Lung (tissue), 12 donors: ENCODE measurements around the gene CELA1. TPM values are rescaled to one million over a fixed set of nuclear protein-coding genes. Genes with fewer than 3 reads are reported as not detected.
A peak's percentile ranks its signal among the peaks of the same experiment; 100 is the strongest.

Experiments used
- ATAC-seq: fragments of 200-7000 bp; cut with Tn5 transposase; one replicate; pipeline ENCODE4 v1.9.1; 2020; ENCODE audit warnings: moderate number of reproducible peaks; ENCODE audit not compliant: insufficient read depth, low FRiP score
- DNase-seq, 3 donors: peaks; one replicate each; pipeline ENCODE4 v3.0.0-alpha.2; 2013 to 2017
- H3K27ac ChIP-seq, 2 donors: one replicate each; pipeline ENCODE4 v1.5.1; 2013; ENCODE audit warnings: mild to moderate bottlenecking in 2 of 2, moderate library complexity in 2 of 2, control low read depth in 1 of 2, inconsistent platforms in 1 of 2, low read depth in 1 of 2, low read length in 1 of 2
- H3K27me3 ChIP-seq, 3 donors: one replicate each; pipeline ENCODE4 v1.5.1; 2013; ENCODE audit warnings: low read length in 2 of 3; ENCODE audit not compliant: control insufficient read depth in 3 of 3, insufficient read depth in 3 of 3
- H3K36me3 ChIP-seq, 4 donors: one replicate each; pipeline ENCODE4 v1.5.1; 2013; ENCODE audit warnings: low read length in 4 of 4, mild to moderate bottlenecking in 1 of 4, moderate library complexity in 1 of 4; ENCODE audit not compliant: control insufficient read depth in 4 of 4, insufficient read depth in 4 of 4
- H3K4me1 ChIP-seq, 5 donors: one replicate each; pipeline ENCODE4 v1.5.1; 2013; ENCODE audit warnings: low read length in 5 of 5, mild to moderate bottlenecking in 2 of 5, moderate library complexity in 1 of 5; ENCODE audit not compliant: control insufficient read depth in 5 of 5, insufficient read depth in 5 of 5
- H3K4me3 ChIP-seq: one replicate; pipeline ENCODE4 v1.5.1; 2013; ENCODE audit warnings: mild to moderate bottlenecking, control low read depth, moderate library complexity
- H3K9ac ChIP-seq, 2 donors: one replicate each; pipeline ENCODE4 v1.5.1; 2013; ENCODE audit warnings: low read length in 2 of 2, control low read depth in 1 of 2; ENCODE audit not compliant: insufficient read depth in 1 of 2
- H3K9me3 ChIP-seq, 4 donors: one replicate each; pipeline ENCODE4 v1.5.1; 2013; ENCODE audit warnings: low read length in 3 of 4, mild to moderate bottlenecking in 1 of 4, moderate library complexity in 1 of 4; ENCODE audit not compliant: control insufficient read depth in 4 of 4, insufficient read depth in 3 of 4
- WGBS, 2 donors: extraction: QIAGEN DNeasy Blood & Tissue Kit; methylation state at CpG; one replicate each; pipeline ENCODE4 v1.1.7; 2013; 5-methylcytosine and 5-hydroxymethylcytosine counted together
- polyA plus RNA-seq, 2 donors: library from polyadenylated mRNA; stranded (reverse); fragments of 200-250 nt; gene quantifications; one replicate each; pipeline ENCODE4 v1.2.1, GENCODE V29; 2013
- total RNA-seq, 2 donors: library from RNA; depleted of rRNA in 1 of 2; stranded (reverse); fragments of >200 nt in 1 of 2; gene quantifications; one replicate each; pipeline ENCODE4 v1.2.1, GENCODE V29; 2014 to 2021
- TF ChIP-seq, protein P1 (sequence below): IDR thresholded peaks from 2 replicates; pipeline ENCODE4 v1.5.1; 2012; ENCODE audit warnings: mild to moderate bottlenecking; ENCODE audit errors: control extremely low read depth, extremely low read depth
- donor health status: control.
- donor health status: control.
- donor health status: Bipolar disorder and iron deficiency.
- donor health status: healthy.
- donor health status: DM: yes; HTN: yes; CAD: no.

Gene CELA1
- total and polyA plus RNA-seq, 4 donors: 0.05 TPM; not detected in 3

DNA sequence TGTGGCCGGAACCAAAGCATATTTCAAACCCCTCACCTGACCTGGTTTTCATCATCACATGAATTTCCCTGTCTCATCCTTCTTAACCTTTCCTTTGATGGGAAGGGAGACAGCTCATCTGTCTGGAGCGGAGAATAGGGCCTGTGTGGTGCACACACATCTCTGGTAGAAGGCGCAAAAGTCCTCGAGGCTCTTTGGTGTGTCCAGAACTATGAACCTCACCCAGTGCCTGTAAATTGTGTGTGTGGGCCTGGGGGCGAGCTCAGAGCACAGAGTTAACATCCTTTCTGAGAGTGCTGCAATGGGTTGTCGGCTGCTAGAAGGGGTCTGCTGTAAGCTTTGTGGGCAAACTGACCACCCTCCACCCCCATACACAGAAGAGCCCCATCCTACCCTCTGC, 44.0 kb upstream of the CELA1 start:
- H3K36me3 ChIP-seq: no peaks in the 10 kb centered on the region
- H3K9me3 ChIP-seq: no peaks in the 10 kb centered on the region
- H3K9ac ChIP-seq: no peak overlapping the region
- peaks cover 0 to 14% (median 13%) of the 10 kb centered on the region in 3 donors for H3K27me3 ChIP-seq
- whole genome bisulfite sequencing, 2 donors: 75 to 78% methylated on average over 6 of the region's 6 CpGs
- TF ChIP-seq, protein P1, sequence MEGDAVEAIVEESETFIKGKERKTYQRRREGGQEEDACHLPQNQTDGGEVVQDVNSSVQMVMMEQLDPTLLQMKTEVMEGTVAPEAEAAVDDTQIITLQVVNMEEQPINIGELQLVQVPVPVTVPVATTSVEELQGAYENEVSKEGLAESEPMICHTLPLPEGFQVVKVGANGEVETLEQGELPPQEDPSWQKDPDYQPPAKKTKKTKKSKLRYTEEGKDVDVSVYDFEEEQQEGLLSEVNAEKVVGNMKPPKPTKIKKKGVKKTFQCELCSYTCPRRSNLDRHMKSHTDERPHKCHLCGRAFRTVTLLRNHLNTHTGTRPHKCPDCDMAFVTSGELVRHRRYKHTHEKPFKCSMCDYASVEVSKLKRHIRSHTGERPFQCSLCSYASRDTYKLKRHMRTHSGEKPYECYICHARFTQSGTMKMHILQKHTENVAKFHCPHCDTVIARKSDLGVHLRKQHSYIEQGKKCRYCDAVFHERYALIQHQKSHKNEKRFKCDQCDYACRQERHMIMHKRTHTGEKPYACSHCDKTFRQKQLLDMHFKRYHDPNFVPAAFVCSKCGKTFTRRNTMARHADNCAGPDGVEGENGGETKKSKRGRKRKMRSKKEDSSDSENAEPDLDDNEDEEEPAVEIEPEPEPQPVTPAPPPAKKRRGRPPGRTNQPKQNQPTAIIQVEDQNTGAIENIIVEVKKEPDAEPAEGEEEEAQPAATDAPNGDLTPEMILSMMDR: no peak
- H3K4me1 ChIP-seq: peaks cover 0 to 27% (median 13%) of the 10 kb centered on the region in 5 donors
- no peak for ATAC-seq
- H3K4me3 ChIP-seq: no peak overlapping the region
- no peak for DNase-seq
- no peak overlapping the region for H3K27ac ChIP-seq

DNA sequence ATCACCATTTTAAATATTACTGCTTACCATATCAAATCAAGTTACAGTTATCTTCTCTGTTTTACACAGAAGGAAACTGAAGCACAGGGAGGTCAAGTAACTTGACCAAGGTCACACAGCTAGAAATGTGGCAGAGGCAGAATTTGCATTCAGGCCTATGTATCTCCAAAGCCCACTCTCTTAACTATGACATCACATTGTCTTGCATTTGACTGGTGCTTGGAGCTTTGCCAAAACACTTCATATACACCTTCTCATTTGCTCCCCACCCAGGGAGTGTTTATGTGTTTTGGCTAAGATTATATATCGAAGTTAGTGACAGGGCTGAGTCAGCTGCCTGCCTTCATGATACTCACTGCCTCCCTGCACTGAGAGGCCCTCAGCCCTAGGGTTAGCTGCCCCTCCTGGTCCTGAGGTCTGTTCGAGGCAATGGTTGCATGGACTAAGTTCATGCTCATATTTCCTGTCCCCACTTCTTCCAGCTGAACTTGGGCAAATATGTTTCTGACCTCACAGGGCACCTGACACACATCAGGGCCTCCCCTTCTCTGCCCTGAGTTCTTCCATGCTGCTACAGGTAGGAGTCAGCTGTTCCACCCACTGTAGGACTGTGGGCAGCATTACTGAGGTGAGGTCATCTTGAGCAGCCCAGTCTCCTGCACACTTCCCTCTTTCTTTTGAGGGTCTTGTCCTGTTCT, 43.0 kb upstream of the CELA1 start:
- DNase-seq (peak; percentile 37 to 61 (median 55)), ATAC-seq (no peak)
- peak overlapping the region in 1 of 2 donors; percentile 17 for H3K27ac ChIP-seq
- WGBS, 2 donors: 65 to 83% methylated on average over 2 of the region's 2 CpGs
- H3K9ac ChIP-seq: no peak overlapping the region
- H3K27me3 ChIP-seq: peaks cover 0 to 14% (median 13%) of the 10 kb centered on the region in 3 donors
- TF ChIP-seq, protein P1: no peak
- no peak overlapping the region for H3K4me3 ChIP-seq
- H3K9me3 ChIP-seq: no peaks in the 10 kb centered on the region
- peaks cover 0 to 27% (median 13%) of the 10 kb centered on the region in 5 donors for H3K4me1 ChIP-seq
- no peaks in the 10 kb centered on the region for H3K36me3 ChIP-seq

DNA sequence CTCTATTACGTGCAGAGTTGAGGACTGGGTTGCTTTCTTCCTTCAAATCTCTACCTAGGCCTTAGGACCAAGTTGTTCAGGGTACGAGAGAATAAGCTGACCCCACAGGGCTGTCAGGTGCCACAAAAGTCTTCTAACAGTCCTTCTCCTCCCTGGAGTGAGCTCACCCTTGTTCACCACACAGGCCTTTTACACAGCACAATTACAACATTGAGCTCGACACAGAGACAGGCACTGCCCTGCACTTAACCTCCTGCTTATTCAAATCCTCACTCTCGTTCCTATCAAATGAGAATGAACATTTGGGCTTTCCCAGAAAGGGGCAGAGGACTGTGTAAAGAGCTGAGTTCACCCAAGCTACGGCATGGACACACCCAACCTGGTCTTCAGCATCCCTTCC, 42.4 kb upstream of the CELA1 start:
- H3K9ac ChIP-seq: no peak overlapping the region
- peaks cover 0 to 14% (median 13%) of the 10 kb centered on the region in 3 donors for H3K27me3 ChIP-seq
- no peaks in the 10 kb centered on the region for H3K9me3 ChIP-seq
- H3K4me3 ChIP-seq: no peak overlapping the region
- WGBS, 2 donors: 92 to 93% methylated on average over 5 of the region's 5 CpGs
- H3K4me1 ChIP-seq: peaks cover 0 to 27% (median 9%) of the 10 kb centered on the region in 5 donors
- H3K36me3 ChIP-seq: no peaks in the 10 kb centered on the region
- ATAC-seq: no peak
- TF ChIP-seq, protein P1: no peak
- DNase-seq: no peak
- no peak overlapping the region for H3K27ac ChIP-seq
